ENCODE data around the gene GDPD3.
A peak's percentile ranks its signal among the peaks of the same experiment; 100 is the strongest.
"Not testable (repeated sequence)": the region's sequence is repeated elsewhere in the genome, so short reads cannot be mapped to it uniquely, and the experiment has no call there.

GDPD3 gene

DNA sequence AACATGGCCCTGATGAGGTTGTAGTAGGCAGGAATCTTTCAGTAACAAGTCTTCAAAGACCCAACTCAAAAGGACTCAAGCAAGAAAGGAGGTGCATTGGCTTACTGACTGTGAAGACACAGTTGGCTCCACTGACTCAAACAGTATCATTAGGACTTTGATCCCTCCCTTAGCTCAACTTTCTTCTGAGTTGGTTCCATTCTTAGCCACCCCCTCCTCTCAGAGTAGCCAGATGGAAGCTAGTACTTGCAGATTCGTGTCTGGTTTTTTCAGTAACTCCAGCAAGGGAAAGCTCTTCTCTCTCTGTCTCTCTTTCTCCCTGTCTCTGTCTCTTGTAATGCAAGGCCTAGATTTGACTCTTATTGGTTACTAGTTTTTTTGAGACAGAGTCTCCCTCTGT, 14.7 kb upstream of the GDPD3 start:
- no peak overlapping the region for H3K4me2 ChIP-seq (ENCODE audit: insufficient read depth, low read length)
- TF ChIP-seq, protein P1, sequence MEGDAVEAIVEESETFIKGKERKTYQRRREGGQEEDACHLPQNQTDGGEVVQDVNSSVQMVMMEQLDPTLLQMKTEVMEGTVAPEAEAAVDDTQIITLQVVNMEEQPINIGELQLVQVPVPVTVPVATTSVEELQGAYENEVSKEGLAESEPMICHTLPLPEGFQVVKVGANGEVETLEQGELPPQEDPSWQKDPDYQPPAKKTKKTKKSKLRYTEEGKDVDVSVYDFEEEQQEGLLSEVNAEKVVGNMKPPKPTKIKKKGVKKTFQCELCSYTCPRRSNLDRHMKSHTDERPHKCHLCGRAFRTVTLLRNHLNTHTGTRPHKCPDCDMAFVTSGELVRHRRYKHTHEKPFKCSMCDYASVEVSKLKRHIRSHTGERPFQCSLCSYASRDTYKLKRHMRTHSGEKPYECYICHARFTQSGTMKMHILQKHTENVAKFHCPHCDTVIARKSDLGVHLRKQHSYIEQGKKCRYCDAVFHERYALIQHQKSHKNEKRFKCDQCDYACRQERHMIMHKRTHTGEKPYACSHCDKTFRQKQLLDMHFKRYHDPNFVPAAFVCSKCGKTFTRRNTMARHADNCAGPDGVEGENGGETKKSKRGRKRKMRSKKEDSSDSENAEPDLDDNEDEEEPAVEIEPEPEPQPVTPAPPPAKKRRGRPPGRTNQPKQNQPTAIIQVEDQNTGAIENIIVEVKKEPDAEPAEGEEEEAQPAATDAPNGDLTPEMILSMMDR (IDR thresholded peaks at IDR 0.05; ENCODE audit: borderline replicate concordance, extremely low read depth, low read length, poor library complexity, severe bottlenecking) = no peak
- TF ChIP-seq EZH2 (IDR thresholded peaks at IDR 0.05; ENCODE audit: borderline replicate concordance, low read depth, low read length, severe bottlenecking) = no peak

DNA sequence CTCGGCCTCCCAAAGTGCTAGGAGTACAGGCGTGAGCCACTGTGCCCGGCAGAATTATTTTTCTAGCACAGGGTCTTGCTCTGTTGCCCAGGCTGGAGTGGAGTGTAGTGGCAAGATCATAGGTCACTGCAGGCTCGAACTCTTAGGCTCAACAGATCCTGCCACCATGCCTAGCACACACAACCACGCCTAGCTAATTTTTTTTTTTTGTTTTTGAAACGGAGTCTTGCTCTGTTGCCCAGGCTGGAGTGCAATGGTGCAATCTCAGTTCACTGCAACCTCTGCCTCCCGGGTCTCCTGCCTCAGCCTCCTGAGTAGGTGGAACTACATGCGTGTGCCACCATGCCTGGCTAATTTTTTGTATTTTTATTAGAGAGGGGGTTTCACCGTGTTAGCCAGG, 12.4 kb upstream of the GDPD3 start:
- ATAC-seq (ENCODE audit: insufficient read depth, low read depth); H3K27ac ChIP-seq (ENCODE audit: low read length); H3K27me3 ChIP-seq (ENCODE audit: insufficient read depth, low read length, poor library complexity); H3K9ac ChIP-seq (ENCODE audit: low read depth, low read length); H2AFZ ChIP-seq (ENCODE audit: low read depth, low read length); H3K36me3 ChIP-seq (ENCODE audit: insufficient read depth, low read length); H4K20me1 ChIP-seq (ENCODE audit: insufficient read depth, low read length); DNase-seq; H3K9me3 ChIP-seq (ENCODE audit: insufficient read depth, low read length, severe bottlenecking); H3K4me3 ChIP-seq (ENCODE audit: low read depth in 1 of 2, low read length in 2 of 2); H3K4me2 ChIP-seq (ENCODE audit: insufficient read depth, low read length): not testable (repeated sequence)
- Histone ChIP-seq H3K4me1 (ENCODE audit: insufficient read depth, low read length) (peaks cover 32% of the 10 kb centered on the region), H3K79me2 (ENCODE audit: insufficient read depth, low read length) (peaks cover 20% of the 10 kb centered on the region)

More for the DNA sequence above, 14.7 kb upstream of the GDPD3 start:
- ATAC-seq (ENCODE audit: insufficient read depth, low read depth) (no peak), DNase-seq (no peak)
- H3K27me3 ChIP-seq (ENCODE audit: insufficient read depth, low read length, poor library complexity) = no peaks in the 10 kb centered on the region
- no peaks in the 10 kb centered on the region for H3K36me3 ChIP-seq (ENCODE audit: insufficient read depth, low read length)
- 0 out of 2 replicates have a peak overlapping the region, but pooled peaks have one; percentile 44 for H2AFZ ChIP-seq (ENCODE audit: low read depth, low read length)
- H3K4me1 ChIP-seq (ENCODE audit: insufficient read depth, low read length) = peaks cover 37% of the 10 kb centered on the region
- H3K9ac ChIP-seq (ENCODE audit: low read depth, low read length) = no peak overlapping the region
- H3K9me3 ChIP-seq (ENCODE audit: insufficient read depth, low read length, severe bottlenecking) = no peaks in the 10 kb centered on the region
- no peak overlapping the region for H3K27ac ChIP-seq (ENCODE audit: low read length)
- H3K4me3 ChIP-seq (ENCODE audit: low read depth in 1 of 2, low read length in 2 of 2) = no peak overlapping the region
- H4K20me1 ChIP-seq (ENCODE audit: insufficient read depth, low read length) = no peaks in the 10 kb centered on the region
- H3K79me2 ChIP-seq (ENCODE audit: insufficient read depth, low read length) = peaks cover 5% of the 10 kb centered on the region

DNA sequence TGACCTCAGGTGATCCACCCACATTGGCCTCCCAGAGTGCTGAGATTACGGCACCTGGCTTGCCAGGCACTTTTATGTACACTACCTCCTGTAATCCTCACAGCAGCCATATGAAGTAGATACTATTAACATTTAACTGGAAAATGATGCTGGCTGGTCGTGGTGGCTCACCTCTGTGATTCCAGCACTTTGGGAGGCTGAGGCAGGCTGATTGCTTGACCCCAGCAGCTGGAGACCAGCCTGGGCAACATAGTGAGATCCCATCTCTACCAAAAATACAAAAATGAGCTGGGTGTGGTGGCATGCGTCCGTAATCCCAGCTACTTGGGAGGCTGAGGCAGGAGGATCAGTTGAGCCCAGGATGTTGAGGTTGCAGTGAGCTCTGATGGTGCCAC, 11.6 kb upstream of the GDPD3 start:
- no peak overlapping the region for H2AFZ ChIP-seq (ENCODE audit: low read depth, low read length)
- peaks cover 24% of the 10 kb centered on the region for H3K4me1 ChIP-seq (ENCODE audit: insufficient read depth, low read length)
- H3K9ac ChIP-seq (ENCODE audit: low read depth, low read length) = no peak overlapping the region
- H3K27me3 ChIP-seq (ENCODE audit: insufficient read depth, low read length, poor library complexity) = no peaks in the 10 kb centered on the region
- no peak overlapping the region for H3K4me3 ChIP-seq (ENCODE audit: low read depth in 1 of 2, low read length in 2 of 2)
- H3K27ac ChIP-seq (ENCODE audit: low read length) = no peak overlapping the region
- no peak for ATAC-seq (ENCODE audit: insufficient read depth, low read depth)
- peaks cover 6% of the 10 kb centered on the region; the same call in 1 of the 2 replicates for H3K36me3 ChIP-seq (ENCODE audit: insufficient read depth, low read length)
- DNase-seq = no peak
- TF ChIP-seq EZH2 (IDR thresholded peaks at IDR 0.05; ENCODE audit: borderline replicate concordance, low read depth, low read length, severe bottlenecking) = no peak
- TF ChIP-seq, protein P1 (IDR thresholded peaks at IDR 0.05; ENCODE audit: borderline replicate concordance, extremely low read depth, low read length, poor library complexity, severe bottlenecking) = no peak
- H3K4me2 ChIP-seq (ENCODE audit: insufficient read depth, low read length) = no peak overlapping the region
- no peaks in the 10 kb centered on the region for H3K9me3 ChIP-seq (ENCODE audit: insufficient read depth, low read length, severe bottlenecking)
- H4K20me1 ChIP-seq (ENCODE audit: insufficient read depth, low read length) = no peaks in the 10 kb centered on the region
- H3K79me2 ChIP-seq (ENCODE audit: insufficient read depth, low read length) = peaks cover 20% of the 10 kb centered on the region

DNA sequence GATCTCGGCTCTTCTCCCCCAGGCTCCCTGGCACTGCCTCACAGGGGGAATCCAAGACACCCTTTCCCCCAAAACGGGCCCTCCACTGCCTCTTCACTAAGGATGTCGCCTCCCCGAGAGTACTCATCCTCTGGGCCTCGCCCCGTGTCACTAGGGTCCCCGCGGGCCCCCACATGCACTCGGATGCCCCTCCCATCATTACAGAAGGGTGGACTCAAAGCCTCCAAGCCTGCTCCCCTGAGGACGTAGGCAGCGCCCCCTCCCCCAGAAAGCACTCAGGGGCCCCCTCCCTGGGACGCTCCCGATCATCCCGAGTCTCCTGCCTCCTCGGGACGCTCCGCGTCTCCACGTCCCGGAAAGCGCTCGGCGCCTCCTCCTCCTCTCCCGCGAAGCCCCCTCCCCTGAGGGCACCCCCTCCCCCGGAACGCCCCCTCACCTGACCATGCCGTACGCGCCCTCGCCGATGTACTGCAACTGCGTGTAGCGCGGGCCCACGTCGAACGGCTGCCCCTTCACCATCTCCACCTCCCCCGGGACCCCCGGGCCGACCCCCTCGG, 9.3 kb upstream of the GDPD3 start:
- ATAC-seq (ENCODE audit: insufficient read depth, low read depth) (peak; percentile 58), DNase-seq (no peak)
- Histone ChIP-seq H3K4me2 (ENCODE audit: insufficient read depth, low read length) (peak overlapping the region; percentile 95), H2AFZ (ENCODE audit: low read depth, low read length) (peak overlapping the region; percentile 78), H4K20me1 (ENCODE audit: insufficient read depth, low read length) (no peaks in the 10 kb centered on the region), H3K4me3 (ENCODE audit: low read depth in 1 of 2, low read length in 2 of 2) (peak overlapping the region; percentile 75 to 80; a peak in 3 of 4 replicates), H3K79me2 (ENCODE audit: insufficient read depth, low read length) (peaks cover 20% of the 10 kb centered on the region), H3K9ac (ENCODE audit: low read depth, low read length) (peak overlapping the region; percentile 97), H3K27me3 (ENCODE audit: insufficient read depth, low read length, poor library complexity) (no peaks in the 10 kb centered on the region), H3K4me1 (ENCODE audit: insufficient read depth, low read length) (peaks cover 19% of the 10 kb centered on the region), H3K36me3 (ENCODE audit: insufficient read depth, low read length) (peaks cover 24% of the 10 kb centered on the region), H3K27ac (ENCODE audit: low read length) (peak overlapping the region; percentile 70), H3K9me3 (ENCODE audit: insufficient read depth, low read length, severe bottlenecking) (no peaks in the 10 kb centered on the region)
- TF ChIP-seq EZH2 (IDR thresholded peaks at IDR 0.05; ENCODE audit: borderline replicate concordance, low read depth, low read length, severe bottlenecking) = no peak
- TF ChIP-seq, protein P1 (IDR thresholded peaks at IDR 0.05; ENCODE audit: borderline replicate concordance, extremely low read depth, low read length, poor library complexity, severe bottlenecking) = peak; percentile 4

Data from DND-41 (cell line).